Mucosa of rectum (tissue), 2 donors: Measurements from ENCODE around the gene OR52B6.
A peak's percentile ranks its signal among the peaks of the same experiment; 100 is the strongest.
"Not testable (repeated sequence)": the region's sequence is repeated elsewhere in the genome, so short reads cannot be mapped to it uniquely, and the experiment has no call there.

ENCODE experiments used
- H3K27ac ChIP-seq, 2 donors: one replicate each; pipeline ENCODE4 v1.7.0; 2013; ENCODE audit warnings: inconsistent platforms in 2 of 2, low read depth in 2 of 2, low read length in 2 of 2
- H3K27me3 ChIP-seq, 2 donors: one replicate each; pipeline ENCODE4 v1.7.0; 2013; ENCODE audit warnings: low read length in 2 of 2; ENCODE audit not compliant: control insufficient read depth in 2 of 2, insufficient read depth in 2 of 2
- H3K36me3 ChIP-seq, 2 donors: one replicate each; pipeline ENCODE4 v1.7.0; 2013; ENCODE audit warnings: low read length in 2 of 2; ENCODE audit not compliant: control insufficient read depth in 2 of 2, insufficient read depth in 2 of 2
- H3K4me1 ChIP-seq, 2 donors: one replicate each; pipeline ENCODE4 v1.7.0; 2013; ENCODE audit warnings: low read length in 2 of 2, mild to moderate bottlenecking in 1 of 2; ENCODE audit not compliant: control insufficient read depth in 2 of 2, insufficient read depth in 2 of 2
- H3K4me3 ChIP-seq, 2 donors: one replicate each; pipeline ENCODE4 v1.7.0; 2013; ENCODE audit warnings: low read length in 2 of 2
- H3K9ac ChIP-seq, 2 donors: one replicate each; pipeline ENCODE4 v1.7.0; 2013; ENCODE audit warnings: low read length in 2 of 2, low read depth in 1 of 2, mild to moderate bottlenecking in 1 of 2
- H3K9me3 ChIP-seq, 2 donors: one replicate each; pipeline ENCODE4 v1.7.0; 2013; ENCODE audit warnings: low read length in 2 of 2; ENCODE audit not compliant: control insufficient read depth in 2 of 2
- donor health status: healthy.
- donor health status: Normal muscosa, but diverticular disease.

The OR52B6 gene

GRCh38 chr11:5592615-5593014, 11.9 kb downstream of the OR52B6 start:
- no peaks in the 10 kb centered on the region for H3K9me3 ChIP-seq
- no peak overlapping the region for H3K27ac ChIP-seq
- H3K4me1 ChIP-seq, result no peaks in the 10 kb centered on the region
- H3K36me3 ChIP-seq, result no peaks in the 10 kb centered on the region
- H3K9ac ChIP-seq, result no peak overlapping the region
- H3K4me3 ChIP-seq, result no peak overlapping the region
- H3K27me3 ChIP-seq, result no peaks in the 10 kb centered on the region

GRCh38 chr11:5593146-5593545, 12.5 kb downstream of the OR52B6 start:
- Histone ChIP-seq H3K9ac (no peak overlapping the region), H3K9me3 (no peaks in the 10 kb centered on the region), H3K4me3 (no peak overlapping the region), H3K4me1 (no peaks in the 10 kb centered on the region), H3K27ac (no peak overlapping the region), H3K36me3 (no peaks in the 10 kb centered on the region), H3K27me3 (no peaks in the 10 kb centered on the region)

GRCh38 chr11:5596607-5597201, 16.0 kb downstream of the OR52B6 start, which contains the start of gene TRIM6:
TRIM6 (plus strand) TSS chr11:5596637; CDS start chr11:5596898, 261 bp downstream.
- no peaks in the 10 kb centered on the region for H3K36me3 ChIP-seq
- H3K27me3 ChIP-seq, result no peaks in the 10 kb centered on the region
- peak within 1 kb of the TSS; percentile 20 to 68 for H3K9ac ChIP-seq
- H3K9me3 ChIP-seq, result no peaks in the 10 kb centered on the region
- no peaks in the 10 kb centered on the region for H3K4me1 ChIP-seq
- H3K27ac ChIP-seq, result no peak within 1 kb of the TSS
- peak within 1 kb of the TSS; percentile 61 to 77 for H3K4me3 ChIP-seq

GRCh38 chr11:5597953-5598352, 17.3 kb downstream of the OR52B6 start:
- no peaks in the 10 kb centered on the region for H3K9me3 ChIP-seq
- H3K9ac ChIP-seq, result no peak overlapping the region
- H3K36me3 ChIP-seq, result no peaks in the 10 kb centered on the region
- no peak overlapping the region for H3K27ac ChIP-seq
- no peak overlapping the region for H3K4me3 ChIP-seq
- H3K4me1 ChIP-seq, result no peaks in the 10 kb centered on the region
- no peaks in the 10 kb centered on the region for H3K27me3 ChIP-seq

GRCh38 chr11:5600374-5600851, 19.7 kb downstream of the OR52B6 start:
- H3K4me3 ChIP-seq, result no peak overlapping the region
- H3K9ac ChIP-seq, result no peak overlapping the region
- H3K9me3 ChIP-seq, result no peaks in the 10 kb centered on the region
- H3K36me3 ChIP-seq, result no peaks in the 10 kb centered on the region
- H3K27ac ChIP-seq, result no peak overlapping the region
- H3K27me3 ChIP-seq, result no peaks in the 10 kb centered on the region
- no peaks in the 10 kb centered on the region for H3K4me1 ChIP-seq

- not testable (repeated sequence) for H3K4me1 ChIP-seq, H3K9me3 ChIP-seq, H3K4me3 ChIP-seq, H3K9ac ChIP-seq, H3K36me3 ChIP-seq, H3K27ac ChIP-seq, H3K27me3 ChIP-seq
These were observed 22.1 kb downstream of the OR52B6 start for GRCh38 chr11:5602791-5603190.

- Histone ChIP-seq H3K4me3 (no peak overlapping the region), H3K4me1 (no peaks in the 10 kb centered on the region), H3K9me3 (no peaks in the 10 kb centered on the region), H3K27me3 (no peaks in the 10 kb centered on the region), H3K9ac (no peak overlapping the region), H3K27ac (no peak overlapping the region), H3K36me3 (no peaks in the 10 kb centered on the region)
These were observed 22.6 kb downstream of the OR52B6 start for GRCh38 chr11:5603326-5603725.

- H3K27ac ChIP-seq, result no peak overlapping the region
These were observed 24.2 kb downstream of the OR52B6 start for GRCh38 chr11:5604896-5605295.

GRCh38 chr11:5605849-5606248, 25.2 kb downstream of the OR52B6 start:
- Histone ChIP-seq H3K9ac (no peak overlapping the region), H3K4me1 (no peaks in the 10 kb centered on the region), H3K4me3 (no peak overlapping the region), H3K9me3 (no peaks in the 10 kb centered on the region), H3K27ac (no peak overlapping the region), H3K27me3 (no peaks in the 10 kb centered on the region), H3K36me3 (no peaks in the 10 kb centered on the region)

More at GRCh38 chr11:5604896-5605295, 24.2 kb downstream of the OR52B6 start:
- no peak overlapping the region for H3K9ac ChIP-seq
- no peaks in the 10 kb centered on the region for H3K9me3 ChIP-seq
- H3K4me3 ChIP-seq, result no peak overlapping the region
- H3K36me3 ChIP-seq, result no peaks in the 10 kb centered on the region
- H3K27me3 ChIP-seq, result no peaks in the 10 kb centered on the region
- H3K4me1 ChIP-seq, result no peaks in the 10 kb centered on the region

GRCh38 chr11:5608808-5609207, 28.1 kb downstream of the OR52B6 start:
- Histone ChIP-seq H3K27me3 (no peaks in the 10 kb centered on the region), H3K27ac (no peak overlapping the region), H3K36me3 (no peaks in the 10 kb centered on the region), H3K9me3 (no peaks in the 10 kb centered on the region), H3K9ac (no peak overlapping the region), H3K4me3 (no peak overlapping the region), H3K4me1 (no peaks in the 10 kb centered on the region)
